Colonic mucosa (tissue), 4 donors: Measurements from ENCODE around the gene CMIP. TPM values are rescaled to one million over a fixed set of nuclear protein-coding genes. Genes with fewer than 3 reads are reported as not detected.

ENCODE experiments used
- DNase-seq: peaks from one replicate; pipeline ENCODE4 v3.0.0-alpha.2; 2020
- H3K27ac ChIP-seq: fragments of 200-600 bp; one replicate; pipeline ENCODE4 v1.8.0; 2021
- H3K27me3 ChIP-seq: fragments of 200-600 bp; one replicate; pipeline ENCODE4 v1.8.0; 2021
- H3K36me3 ChIP-seq: fragments of 200-600 bp; one replicate; pipeline ENCODE4 v1.8.0; 2021
- H3K4me1 ChIP-seq: fragments of 200-600 bp; one replicate; pipeline ENCODE4 v1.8.0; 2021; ENCODE audit warnings: mild to moderate bottlenecking
- H3K4me3 ChIP-seq: fragments of 200-600 bp; one replicate; pipeline ENCODE4 v1.8.0; 2021
- H3K9ac ChIP-seq, 2 donors: one replicate each; pipeline ENCODE4 v1.7.0; 2013; ENCODE audit warnings: control low read depth in 2 of 2, low read depth in 2 of 2, low read length in 2 of 2
- H3K9me3 ChIP-seq: fragments of 200-600 bp; one replicate; pipeline ENCODE4 v1.8.0; 2021
- intact Hi-C: fragments of 100-400 bp; cut with DNase I; formaldehyde crosslinking; loops from one replicate; pipeline ENCODE4 v1.14.1; 2022
- total RNA-seq, 2 donors: library from RNA; stranded (reverse); fragmentation: NEBNext Ultra II Directional in 1 of 2; extraction: Animal tissue kit (Norgen Biotek cat#: 25700) in 1 of 2; gene quantifications; one replicate each; pipeline ENCODE4 v1.2.1, GENCODE V29; 2021
- TF ChIP-seq, protein P1 (sequence below): fragments of 200-600 bp; IDR thresholded peaks from one replicate; pipeline ENCODE4 v1.8.0; 2022; ENCODE audit warnings: antibody characterized with exemption, mild to moderate bottlenecking
- donor health status: healthy.
- donor health status: DM: no; HTN: no; CAD: no.
- donor health status: DM: no; HTN: no; CAD: no.

CMIP gene
- total RNA-seq, 2 donors from 2014 or later = 83.4 to 107 TPM

DNA sequence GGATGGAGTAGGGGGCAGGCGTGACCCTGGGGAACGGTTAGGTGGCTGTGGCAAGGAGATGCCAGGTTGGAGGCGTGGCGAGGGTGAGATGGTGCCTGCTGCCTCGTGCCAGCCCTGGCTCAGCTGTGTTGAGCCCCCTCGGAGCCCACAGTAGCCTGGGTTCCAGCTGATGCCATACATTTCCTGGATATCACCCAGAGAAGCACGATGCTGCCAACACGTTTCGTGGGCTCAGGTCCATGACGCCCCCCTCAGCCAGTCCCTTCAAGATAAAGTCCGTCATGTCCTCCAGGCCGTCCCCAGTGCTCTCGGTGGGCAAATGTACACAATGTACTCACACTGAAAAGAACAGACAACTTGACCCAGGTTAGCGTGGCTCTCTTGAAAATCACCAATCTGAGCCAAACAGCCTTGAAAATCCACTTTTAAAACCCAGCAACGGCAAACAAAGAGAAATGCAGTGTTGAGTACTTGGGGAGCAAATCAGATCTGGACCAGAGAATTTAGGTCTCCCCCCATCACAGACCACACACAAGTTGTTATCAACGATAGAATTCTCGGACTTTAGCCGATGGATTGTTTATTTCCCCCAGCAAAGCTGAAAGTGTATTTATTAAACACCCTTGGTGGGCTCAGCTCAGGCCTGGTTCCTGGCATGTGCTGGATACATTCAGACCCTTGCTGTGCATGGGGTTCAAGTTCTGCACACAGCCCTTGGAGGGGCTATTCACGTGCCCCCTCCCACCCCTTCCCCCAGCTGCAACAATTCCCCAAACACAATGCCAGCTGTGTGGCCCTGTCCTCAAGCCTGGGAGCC lies 231.7 kb downstream of the CMIP start:
- no peak overlapping the region for H3K27ac ChIP-seq

DNA sequence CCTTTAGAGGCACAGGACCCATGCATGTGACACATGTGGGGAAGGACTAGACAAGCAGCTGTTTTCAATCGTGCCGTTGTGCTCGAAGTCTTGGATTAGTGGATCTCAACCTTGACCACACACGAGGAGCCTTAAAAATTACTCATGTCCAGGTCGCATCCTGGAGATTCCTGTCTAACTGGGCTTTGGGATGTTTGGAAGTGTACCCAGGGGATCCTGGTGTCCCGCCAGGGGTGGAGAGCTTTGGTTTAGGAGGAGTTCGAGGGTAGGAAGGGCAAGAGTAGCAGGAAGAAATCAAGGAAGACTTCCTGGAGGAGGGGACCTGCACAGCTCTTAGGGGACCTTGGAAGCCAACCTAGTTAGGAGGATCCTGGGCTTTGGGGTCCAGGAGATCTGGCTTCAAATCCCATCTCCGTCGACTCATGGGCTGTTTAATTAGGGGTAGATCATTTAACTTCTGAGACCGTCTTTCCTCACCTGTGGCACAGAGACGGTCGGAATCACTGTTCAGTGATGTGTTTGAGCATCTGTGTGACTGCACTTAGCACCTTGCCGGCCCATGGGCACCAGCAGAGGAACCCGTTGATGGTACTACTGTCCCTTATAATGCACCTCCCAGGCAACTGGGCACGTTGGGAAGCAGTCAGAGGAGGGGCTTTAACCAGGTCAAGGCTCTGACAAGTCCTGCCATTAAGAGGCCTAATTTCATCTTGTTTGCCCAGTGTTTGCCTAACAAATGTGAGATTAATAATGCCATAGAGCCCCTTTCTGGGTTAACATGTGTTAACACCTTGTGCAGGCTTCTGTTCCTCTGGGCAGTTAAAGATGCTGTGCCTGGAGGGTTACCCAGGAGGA lies 232.5 kb downstream of the CMIP start:
- TF ChIP-seq, protein P1, sequence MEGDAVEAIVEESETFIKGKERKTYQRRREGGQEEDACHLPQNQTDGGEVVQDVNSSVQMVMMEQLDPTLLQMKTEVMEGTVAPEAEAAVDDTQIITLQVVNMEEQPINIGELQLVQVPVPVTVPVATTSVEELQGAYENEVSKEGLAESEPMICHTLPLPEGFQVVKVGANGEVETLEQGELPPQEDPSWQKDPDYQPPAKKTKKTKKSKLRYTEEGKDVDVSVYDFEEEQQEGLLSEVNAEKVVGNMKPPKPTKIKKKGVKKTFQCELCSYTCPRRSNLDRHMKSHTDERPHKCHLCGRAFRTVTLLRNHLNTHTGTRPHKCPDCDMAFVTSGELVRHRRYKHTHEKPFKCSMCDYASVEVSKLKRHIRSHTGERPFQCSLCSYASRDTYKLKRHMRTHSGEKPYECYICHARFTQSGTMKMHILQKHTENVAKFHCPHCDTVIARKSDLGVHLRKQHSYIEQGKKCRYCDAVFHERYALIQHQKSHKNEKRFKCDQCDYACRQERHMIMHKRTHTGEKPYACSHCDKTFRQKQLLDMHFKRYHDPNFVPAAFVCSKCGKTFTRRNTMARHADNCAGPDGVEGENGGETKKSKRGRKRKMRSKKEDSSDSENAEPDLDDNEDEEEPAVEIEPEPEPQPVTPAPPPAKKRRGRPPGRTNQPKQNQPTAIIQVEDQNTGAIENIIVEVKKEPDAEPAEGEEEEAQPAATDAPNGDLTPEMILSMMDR = no peak

More for the DNA sequence above, 231.7 kb downstream of the CMIP start:
- H3K27me3 ChIP-seq = no peaks in the 10 kb centered on the region
- intact Hi-C loops = no loop called here
- TF ChIP-seq, protein P1 = no peak
- no peaks in the 10 kb centered on the region for H3K9me3 ChIP-seq
- no peak overlapping the region for H3K9ac ChIP-seq
- DNase-seq = no peak
- peaks cover 6% of the 10 kb centered on the region for H3K36me3 ChIP-seq
- H3K4me3 ChIP-seq = no peak overlapping the region
- no peaks in the 10 kb centered on the region for H3K4me1 ChIP-seq

DNA sequence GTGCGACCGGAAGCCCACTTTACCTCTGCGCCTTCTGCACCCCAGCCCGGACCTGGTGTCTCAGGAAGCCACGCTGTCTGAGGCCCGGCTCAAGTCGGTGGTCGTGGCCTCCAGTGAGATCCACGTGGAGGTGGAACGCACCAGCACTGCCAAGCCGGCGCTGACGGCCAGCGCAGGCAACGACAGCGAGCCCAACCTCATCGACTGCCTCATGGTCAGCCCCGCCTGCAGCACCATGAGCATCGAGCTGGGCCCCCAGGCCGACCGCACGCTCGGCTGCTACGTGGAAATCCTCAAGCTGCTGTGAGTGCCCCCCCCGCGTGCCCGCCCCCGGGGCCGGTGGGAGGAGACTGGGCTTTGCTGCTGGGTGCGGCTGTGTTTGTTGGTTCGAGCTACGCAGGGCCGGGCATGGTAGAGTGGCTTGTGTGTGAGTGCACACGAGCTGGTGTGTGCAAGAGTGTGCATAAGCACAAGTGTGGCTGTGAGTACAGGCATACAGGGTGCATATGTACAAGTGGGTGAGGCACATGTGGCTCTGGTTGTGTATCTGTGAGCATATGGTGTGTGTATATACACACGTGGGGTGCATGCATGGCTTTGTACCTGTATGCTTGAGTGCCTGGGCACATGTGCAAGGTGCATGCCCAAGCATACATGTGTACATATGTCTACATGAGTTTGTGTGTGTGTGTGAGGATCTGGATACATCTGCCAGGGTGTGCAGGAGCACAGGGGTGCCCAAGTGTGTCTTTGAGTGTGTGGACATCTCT lies 233.9 kb downstream of the CMIP start:
- TF ChIP-seq, protein P1 = no peak
- H3K9me3 ChIP-seq = no peaks in the 10 kb centered on the region
- no peak overlapping the region for H3K9ac ChIP-seq
- DNase-seq = no peak
- intact Hi-C loops = no loop called here
- H3K36me3 ChIP-seq = no peaks in the 10 kb centered on the region
- no peaks in the 10 kb centered on the region for H3K27me3 ChIP-seq
- H3K4me1 ChIP-seq = no peaks in the 10 kb centered on the region
- H3K27ac ChIP-seq = no peak overlapping the region
- H3K4me3 ChIP-seq = no peak overlapping the region

More for the DNA sequence above, 232.5 kb downstream of the CMIP start:
- Histone ChIP-seq H3K36me3 (peaks cover 4% of the 10 kb centered on the region), H3K9ac (no peak overlapping the region), H3K27ac (no peak overlapping the region), H3K4me3 (no peak overlapping the region), H3K27me3 (no peaks in the 10 kb centered on the region), H3K9me3 (no peaks in the 10 kb centered on the region), H3K4me1 (no peaks in the 10 kb centered on the region)
- DNase-seq = no peak
- intact Hi-C loops = no loop called here

DNA sequence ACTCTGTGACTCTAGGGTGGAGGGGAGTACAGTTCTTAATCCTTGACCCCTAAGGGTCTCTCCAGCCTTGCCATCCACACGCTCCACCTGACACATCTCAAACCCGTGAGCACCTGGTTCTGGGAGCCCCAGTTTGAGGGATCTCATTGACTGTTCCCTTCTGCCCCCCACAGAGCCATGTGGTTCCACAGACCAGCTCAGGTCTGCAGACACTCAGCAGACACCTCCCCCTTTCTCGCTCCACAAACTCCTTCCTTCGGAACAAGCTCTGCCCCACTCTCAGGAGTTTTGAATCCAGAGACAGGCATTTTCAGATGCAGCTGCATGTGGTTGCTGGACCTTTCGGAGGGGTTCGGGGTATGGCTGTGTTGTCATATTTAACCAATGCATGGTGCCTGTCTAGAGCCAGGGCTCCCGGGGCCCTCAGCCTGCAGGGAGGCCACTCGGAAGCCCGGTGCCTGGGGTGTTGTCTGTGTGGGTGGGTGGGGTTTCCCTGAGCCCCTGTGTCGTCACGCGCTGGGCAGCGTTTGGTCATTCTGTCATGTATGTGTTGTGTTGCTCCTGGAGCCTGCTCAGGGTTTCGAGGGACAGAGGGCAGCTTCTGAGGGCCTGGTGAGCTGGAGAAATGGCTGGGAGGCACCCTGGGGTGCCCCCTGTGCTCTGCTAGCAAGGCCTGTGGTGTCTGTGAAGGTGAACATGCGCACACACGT lies 235.3 kb downstream of the CMIP start:
- no peaks in the 10 kb centered on the region for H3K9me3 ChIP-seq
- no peak overlapping the region for H3K27ac ChIP-seq
- no peaks in the 10 kb centered on the region for H3K27me3 ChIP-seq
- H3K4me3 ChIP-seq = no peak overlapping the region
- TF ChIP-seq, protein P1 = no peak
- H3K36me3 ChIP-seq = no peaks in the 10 kb centered on the region
- H3K9ac ChIP-seq = no peak overlapping the region
- intact Hi-C loops = no loop called here
- no peaks in the 10 kb centered on the region for H3K4me1 ChIP-seq
- no peak for DNase-seq
